Measurements from ENCODE around the gene CLASRP. TPM values are rescaled to one million over a fixed set of nuclear protein-coding genes. Genes with fewer than 3 reads are reported as not detected.
A peak's percentile ranks its signal among the peaks of the same experiment; 100 is the strongest.

CLASRP gene
- total and polyA plus RNA-seq, 2 of the 8 experiments (the other 6 are each of a cell fraction or from before 2014, with no cell fraction given): 22.3 to 71.7 TPM

GRCh38 chr19:45076029-45076850, 37.4 kb downstream of the CLASRP start, which contains the start of gene ZNF296 (continued):
- TF ChIP-seq, protein P1, sequence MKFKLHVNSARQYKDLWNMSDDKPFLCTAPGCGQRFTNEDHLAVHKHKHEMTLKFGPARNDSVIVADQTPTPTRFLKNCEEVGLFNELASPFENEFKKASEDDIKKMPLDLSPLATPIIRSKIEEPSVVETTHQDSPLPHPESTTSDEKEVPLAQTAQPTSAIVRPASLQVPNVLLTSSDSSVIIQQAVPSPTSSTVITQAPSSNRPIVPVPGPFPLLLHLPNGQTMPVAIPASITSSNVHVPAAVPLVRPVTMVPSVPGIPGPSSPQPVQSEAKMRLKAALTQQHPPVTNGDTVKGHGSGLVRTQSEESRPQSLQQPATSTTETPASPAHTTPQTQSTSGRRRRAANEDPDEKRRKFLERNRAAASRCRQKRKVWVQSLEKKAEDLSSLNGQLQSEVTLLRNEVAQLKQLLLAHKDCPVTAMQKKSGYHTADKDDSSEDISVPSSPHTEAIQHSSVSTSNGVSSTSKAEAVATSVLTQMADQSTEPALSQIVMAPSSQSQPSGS (IDR thresholded peaks at IDR 0.05; ENCODE audit: low read length): no peak
- TF ChIP-seq TCF12 (IDR thresholded peaks at IDR 0.05; ENCODE audit: low read depth, low read length) (no peak), KDM1A (IDR thresholded peaks at IDR 0.05; ENCODE audit: borderline replicate concordance, low read length) (no peak), TEAD4 (IDR thresholded peaks at IDR 0.05; ENCODE audit: low read depth, low read length) (no peak), SP1 (IDR thresholded peaks at IDR 0.05; ENCODE audit: low read depth, low read length) (peak; percentile 33; the same call in 1 of the 2 replicates), FOSL1 (IDR thresholded peaks at IDR 0.05; ENCODE audit: insufficient read depth, low read depth, low read length) (no peak), ATF3 (IDR thresholded peaks at IDR 0.05; ENCODE audit: insufficient read depth, low read depth, low read length) (no peak), SP4 (IDR thresholded peaks at IDR 0.05; ENCODE audit: low read length) (peak; percentile 34; the same call in 1 of the 2 replicates), BACH1 (IDR thresholded peaks at IDR 0.05; ENCODE audit: low read length) (no peak), USF2 (IDR thresholded peaks at IDR 0.05; ENCODE audit: low read length) (no peak; the same call in 1 of the 2 replicates)
- TF ChIP-seq, protein P2, sequence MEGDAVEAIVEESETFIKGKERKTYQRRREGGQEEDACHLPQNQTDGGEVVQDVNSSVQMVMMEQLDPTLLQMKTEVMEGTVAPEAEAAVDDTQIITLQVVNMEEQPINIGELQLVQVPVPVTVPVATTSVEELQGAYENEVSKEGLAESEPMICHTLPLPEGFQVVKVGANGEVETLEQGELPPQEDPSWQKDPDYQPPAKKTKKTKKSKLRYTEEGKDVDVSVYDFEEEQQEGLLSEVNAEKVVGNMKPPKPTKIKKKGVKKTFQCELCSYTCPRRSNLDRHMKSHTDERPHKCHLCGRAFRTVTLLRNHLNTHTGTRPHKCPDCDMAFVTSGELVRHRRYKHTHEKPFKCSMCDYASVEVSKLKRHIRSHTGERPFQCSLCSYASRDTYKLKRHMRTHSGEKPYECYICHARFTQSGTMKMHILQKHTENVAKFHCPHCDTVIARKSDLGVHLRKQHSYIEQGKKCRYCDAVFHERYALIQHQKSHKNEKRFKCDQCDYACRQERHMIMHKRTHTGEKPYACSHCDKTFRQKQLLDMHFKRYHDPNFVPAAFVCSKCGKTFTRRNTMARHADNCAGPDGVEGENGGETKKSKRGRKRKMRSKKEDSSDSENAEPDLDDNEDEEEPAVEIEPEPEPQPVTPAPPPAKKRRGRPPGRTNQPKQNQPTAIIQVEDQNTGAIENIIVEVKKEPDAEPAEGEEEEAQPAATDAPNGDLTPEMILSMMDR (IDR thresholded peaks at IDR 0.05; ENCODE audit: control extremely low read depth in 1 of 3, insufficient read depth in 1 of 3, low read depth in 1 of 3, low read length in 3 of 3): no peak

Data from H1 (cell line).